Osteoblast (primary cell): ENCODE results near the gene CGN. TPM values are rescaled to one million over a fixed set of nuclear protein-coding genes. Genes with fewer than 3 reads are reported as not detected.

ENCODE experiments used
- DNase-seq: peaks from one replicate; pipeline ENCODE4 v3.0.0; 2011; ENCODE audit warnings: low spot score, mixed read lengths; ENCODE audit not compliant: insufficient read length; ENCODE audit errors: missing footprints
- H2AFZ ChIP-seq: 2 replicates; pipeline ENCODE4 v1.6.0; 2011; ENCODE audit warnings: mild to moderate bottlenecking, low read length
- H3K27ac ChIP-seq: 2 replicates; pipeline ENCODE4 v1.5.1; 2011; ENCODE audit warnings: mild to moderate bottlenecking, low read depth, low read length, moderate library complexity
- H3K27me3 ChIP-seq: 2 replicates; pipeline ENCODE4 v1.6.0; 2012; ENCODE audit warnings: mild to moderate bottlenecking, control low read depth, inconsistent platforms, low read length, moderate library complexity; ENCODE audit not compliant: insufficient read depth
- H3K36me3 ChIP-seq: 2 replicates; pipeline ENCODE4 v1.5.1; 2011; ENCODE audit warnings: mild to moderate bottlenecking, low read length, control low read depth, moderate library complexity; ENCODE audit not compliant: insufficient read depth
- H3K4me1 ChIP-seq: 2 replicates; pipeline ENCODE4 v1.5.1; 2011; ENCODE audit warnings: mild to moderate bottlenecking, low read length, control low read depth, moderate library complexity; ENCODE audit not compliant: insufficient read depth
- H3K4me2 ChIP-seq: 2 replicates; pipeline ENCODE4 v1.6.0; 2011; ENCODE audit warnings: mild to moderate bottlenecking, low read length; ENCODE audit not compliant: insufficient read depth
- H3K4me3 ChIP-seq: fragments of 200-600 bp; sonication (generic); 3 replicates; pipeline ENCODE4 v1.5.1; 2012; ENCODE audit warnings: mild to moderate bottlenecking, low read length, inconsistent platforms; ENCODE audit not compliant: insufficient read depth
- H3K79me2 ChIP-seq: 2 replicates; pipeline ENCODE4 v1.6.0; 2012; ENCODE audit warnings: mild to moderate bottlenecking, low read length, control low read depth, inconsistent platforms; ENCODE audit not compliant: insufficient read depth
- H3K9me3 ChIP-seq: 2 replicates; pipeline ENCODE4 v1.5.1; 2011; ENCODE audit warnings: low read depth, low read length, control low read depth
- H4K20me1 ChIP-seq: 2 replicates; pipeline ENCODE4 v1.6.0; 2012; ENCODE audit warnings: mild to moderate bottlenecking, low read length, control low read depth; ENCODE audit not compliant: insufficient read depth
- CTCF ChIP-seq: IDR thresholded peaks from 2 replicates; pipeline ENCODE4 v1.5.1; 2011; ENCODE audit warnings: mild to moderate bottlenecking, low read depth, low read length, moderate library complexity; ENCODE audit errors: extremely low read depth
- total RNA-seq: library from RNA; depleted of rRNA; stranded (reverse); fragments of >200 nt; gene quantifications from 2 replicates; pipeline ENCODE4 v1.2.3, GENCODE V29; 2012

The CGN gene
- total RNA-seq, 1 donor: not detected

DNA sequence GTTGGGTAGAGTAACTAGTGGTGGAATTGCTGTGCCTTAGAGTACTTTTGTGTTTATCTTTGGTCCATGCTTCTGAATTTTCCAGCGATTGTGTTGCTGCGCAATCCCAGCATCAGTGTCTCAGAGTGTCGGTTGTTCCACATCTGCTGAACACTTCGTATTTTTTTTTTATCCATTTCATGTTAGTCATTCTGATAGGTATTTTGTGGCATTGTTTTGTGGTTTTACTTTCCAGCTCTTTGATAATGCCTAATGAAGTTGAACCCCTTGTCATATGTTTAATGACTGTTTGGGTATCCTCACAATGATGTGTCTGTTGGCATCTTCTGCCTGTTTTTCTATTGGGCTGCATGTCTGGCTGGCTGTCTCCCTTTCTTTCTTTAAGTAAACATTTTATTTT is 42.5 kb downstream of the CGN start:
- Histone ChIP-seq H3K4me2 (no peak overlapping the region), H3K9me3 (no peaks in the 10 kb centered on the region), H3K27ac (no peak overlapping the region), H3K27me3 (no peaks in the 10 kb centered on the region), H4K20me1 (peaks cover 47% of the 10 kb centered on the region), H3K4me1 (peaks cover 19% of the 10 kb centered on the region), H3K4me3 (no peak overlapping the region), H3K36me3 (no peaks in the 10 kb centered on the region), H3K79me2 (peaks cover 43% of the 10 kb centered on the region), H2AFZ (no peak overlapping the region)
- DNase-seq: peak; percentile 53
- no peak for TF ChIP-seq CTCF

DNA sequence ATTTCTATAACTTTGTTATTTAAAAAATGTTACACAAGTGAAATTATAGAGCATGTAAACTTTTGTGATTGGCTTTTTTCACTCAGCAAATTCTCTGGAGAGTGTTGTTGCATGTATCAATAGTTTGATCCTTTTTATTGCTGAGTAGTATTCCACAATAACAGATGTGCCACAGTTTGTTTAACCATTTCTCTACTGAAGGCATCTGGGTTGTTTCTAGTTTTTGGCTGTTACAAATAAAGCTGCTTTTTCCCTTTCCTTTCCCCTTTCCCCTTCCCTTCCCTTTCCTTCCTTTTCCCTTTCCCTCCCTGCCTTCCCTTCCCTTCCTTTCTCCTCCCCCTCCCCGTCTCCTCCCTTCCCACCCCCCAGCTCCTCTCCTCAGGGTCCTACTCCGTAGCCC is 44.9 kb downstream of the CGN start:
- Histone ChIP-seq H3K4me1 (peaks cover 10% of the 10 kb centered on the region), H3K36me3 (peaks cover 3% of the 10 kb centered on the region), H3K79me2 (peaks cover 41% of the 10 kb centered on the region), H3K4me2 (no peak overlapping the region), H3K4me3 (no peak overlapping the region), H4K20me1 (peaks cover 41% of the 10 kb centered on the region), H3K27ac (no peak overlapping the region), H3K9me3 (no peaks in the 10 kb centered on the region), H3K27me3 (no peaks in the 10 kb centered on the region), H2AFZ (no peak overlapping the region)
- DNase-seq: no peak
- no peak for TF ChIP-seq CTCF

- Histone ChIP-seq H3K4me2 (no peak overlapping the region), H3K4me1 (no peaks in the 10 kb centered on the region), H3K9me3 (no peaks in the 10 kb centered on the region), H3K4me3 (no peak overlapping the region), H3K27ac (no peak overlapping the region), H3K27me3 (no peaks in the 10 kb centered on the region), H3K36me3 (peaks cover 28% of the 10 kb centered on the region), H2AFZ (no peak overlapping the region), H4K20me1 (peaks cover 26% of the 10 kb centered on the region), H3K79me2 (peaks cover 22% of the 10 kb centered on the region)
- TF ChIP-seq CTCF: no peak
- no peak for DNase-seq
Observed at GRCh38 chr1:151562661-151563060, 51.5 kb downstream of the CGN start.

GRCh38 chr1:151563376-151563775 is 52.2 kb downstream of the CGN start:
- no peak overlapping the region for H3K27ac ChIP-seq
- no peaks in the 10 kb centered on the region for H3K9me3 ChIP-seq
- peaks cover 21% of the 10 kb centered on the region for H3K79me2 ChIP-seq
- peaks cover 32% of the 10 kb centered on the region for H3K36me3 ChIP-seq
- H3K27me3 ChIP-seq: no peaks in the 10 kb centered on the region
- H3K4me2 ChIP-seq: no peak overlapping the region
- H4K20me1 ChIP-seq: peaks cover 24% of the 10 kb centered on the region
- no peak for DNase-seq
- TF ChIP-seq CTCF: no peak
- no peak overlapping the region for H2AFZ ChIP-seq
- H3K4me1 ChIP-seq: no peaks in the 10 kb centered on the region
- no peak overlapping the region for H3K4me3 ChIP-seq
